NT2/D1 (cell line): ENCODE results near the gene DUSP6.

ENCODE experiments used
- SUZ12 ChIP-seq: IDR thresholded peaks from 2 replicates; pipeline ENCODE4 v1.6.1; 2011; ENCODE audit not compliant: insufficient read length, insufficient read depth; ENCODE audit errors: extremely low read depth
- YY1 ChIP-seq: IDR thresholded peaks from 2 replicates; pipeline ENCODE4 v1.6.1; 2011; ENCODE audit not compliant: insufficient read length, insufficient read depth
- ZNF274 ChIP-seq: IDR thresholded peaks from 2 replicates; pipeline ENCODE4 v1.6.1; 2011; ENCODE audit warnings: mild to moderate bottlenecking, low read depth, low read length

DNA sequence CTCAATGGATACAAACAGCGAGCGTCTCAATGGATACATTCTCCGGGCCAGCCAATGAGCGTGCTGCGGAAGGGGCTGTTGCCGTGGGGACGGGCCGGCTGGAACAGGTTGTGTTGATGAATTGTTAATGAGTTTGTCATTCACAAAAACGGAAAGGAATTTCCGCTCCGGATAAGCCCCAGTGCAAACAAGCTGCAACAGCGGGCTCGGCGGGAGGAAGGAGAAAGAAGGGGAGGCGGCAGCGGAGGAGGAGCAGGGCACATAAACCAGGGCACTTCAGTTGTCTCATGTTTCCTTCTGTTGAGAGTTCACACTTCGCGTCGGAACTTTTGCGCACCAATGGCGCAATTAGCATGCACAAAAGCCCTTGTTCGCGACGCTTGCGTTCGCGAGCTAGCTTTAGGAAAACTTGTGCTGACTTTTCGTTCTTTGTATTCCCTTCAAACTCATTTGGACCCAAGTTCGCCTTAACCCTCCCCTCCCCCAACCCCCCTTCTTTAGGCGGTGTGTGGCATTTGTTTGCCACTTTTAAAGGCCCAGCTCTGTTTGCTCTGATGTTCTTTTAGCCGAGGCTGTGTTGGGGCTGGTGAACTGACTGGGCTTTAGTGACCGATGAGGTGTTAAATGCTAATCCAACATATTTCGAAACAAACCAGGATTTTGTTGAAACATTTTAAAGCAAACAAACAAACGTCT is at the start of gene DUSP6:
- TF ChIP-seq YY1 (no peak), SUZ12 (no peak), ZNF274 (no peak)
